ENCODE results near the gene NCOA1. TPM values are rescaled to one million over a fixed set of nuclear protein-coding genes. Genes with fewer than 3 reads are reported as not detected.
"Not testable (repeated sequence)": the region's sequence is repeated elsewhere in the genome, so short reads cannot be mapped to it uniquely, and the experiment has no call there.

The NCOA1 gene
- total RNA-seq, 4 donors from 2014 or later = 33.9 to 91.2 (median 60.1) TPM

DNA sequence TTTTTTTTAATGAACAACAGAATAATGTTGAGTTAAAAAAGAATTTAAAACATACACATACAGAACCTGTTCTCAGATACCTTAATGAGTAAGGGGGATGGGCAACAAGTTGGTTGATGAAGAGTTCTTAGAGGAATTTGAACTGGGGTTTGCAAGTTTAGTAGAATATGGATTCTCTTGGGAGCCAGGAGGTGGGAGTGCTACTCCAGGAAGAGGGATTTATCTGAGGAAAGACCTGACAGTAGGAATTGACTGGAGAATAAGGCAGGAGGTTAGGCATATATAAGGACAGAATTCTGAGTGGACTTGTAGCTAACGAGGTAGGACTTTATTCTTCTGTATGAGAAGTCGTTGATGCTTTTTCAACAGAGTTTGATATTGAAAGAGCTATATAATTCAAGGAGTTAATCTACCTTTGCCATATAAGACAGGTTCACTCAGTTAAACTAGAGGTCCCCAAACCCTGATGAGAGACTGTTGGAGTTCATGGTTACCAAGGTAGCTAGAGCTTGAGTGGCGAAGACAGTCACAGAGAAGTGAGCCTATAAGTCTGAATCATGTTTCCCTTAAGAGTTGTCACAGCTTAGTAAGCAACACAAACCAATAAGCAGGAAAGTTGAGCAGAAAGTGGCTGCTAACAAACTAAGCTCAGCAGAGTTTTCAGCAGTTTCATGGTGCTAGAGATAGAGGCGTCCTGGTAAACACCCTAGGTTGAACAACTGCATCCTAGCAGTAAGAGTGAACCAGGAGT is 88.2 kb downstream of the NCOA1 start:
- in situ Hi-C loops (cut with MboI; ENCODE audit: low sequenced_read_pairs in 4 of 4) (no loop called here), intact Hi-C loops (cut with DNase I; ENCODE audit: low total_unique reads) (no loop called here)
- DNase-seq (no peak), ATAC-seq (peak in 1 of 2 donors; percentile 24)
- Histone ChIP-seq H3K4me3 (no peak overlapping the region), H3K4me1 (peaks cover 41 to 42% of the 10 kb centered on the region in 2 donors), H3K36me3 (no peaks in the 10 kb centered on the region), H3K9me3 (no peaks in the 10 kb centered on the region), H3K27ac (peak overlapping the region in 1 of 4 donors; percentile 4), H3K27me3 (no peaks in the 10 kb centered on the region)
- no peak for TF ChIP-seq POLR2A (IDR thresholded peaks at IDR 0.05)
- TF ChIP-seq, protein P1, sequence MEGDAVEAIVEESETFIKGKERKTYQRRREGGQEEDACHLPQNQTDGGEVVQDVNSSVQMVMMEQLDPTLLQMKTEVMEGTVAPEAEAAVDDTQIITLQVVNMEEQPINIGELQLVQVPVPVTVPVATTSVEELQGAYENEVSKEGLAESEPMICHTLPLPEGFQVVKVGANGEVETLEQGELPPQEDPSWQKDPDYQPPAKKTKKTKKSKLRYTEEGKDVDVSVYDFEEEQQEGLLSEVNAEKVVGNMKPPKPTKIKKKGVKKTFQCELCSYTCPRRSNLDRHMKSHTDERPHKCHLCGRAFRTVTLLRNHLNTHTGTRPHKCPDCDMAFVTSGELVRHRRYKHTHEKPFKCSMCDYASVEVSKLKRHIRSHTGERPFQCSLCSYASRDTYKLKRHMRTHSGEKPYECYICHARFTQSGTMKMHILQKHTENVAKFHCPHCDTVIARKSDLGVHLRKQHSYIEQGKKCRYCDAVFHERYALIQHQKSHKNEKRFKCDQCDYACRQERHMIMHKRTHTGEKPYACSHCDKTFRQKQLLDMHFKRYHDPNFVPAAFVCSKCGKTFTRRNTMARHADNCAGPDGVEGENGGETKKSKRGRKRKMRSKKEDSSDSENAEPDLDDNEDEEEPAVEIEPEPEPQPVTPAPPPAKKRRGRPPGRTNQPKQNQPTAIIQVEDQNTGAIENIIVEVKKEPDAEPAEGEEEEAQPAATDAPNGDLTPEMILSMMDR (IDR thresholded peaks at IDR 0.05 in 4 of 5, conservative IDR thresholded peaks at IDR 0.05 in 1 of 5) = no peak

DNA sequence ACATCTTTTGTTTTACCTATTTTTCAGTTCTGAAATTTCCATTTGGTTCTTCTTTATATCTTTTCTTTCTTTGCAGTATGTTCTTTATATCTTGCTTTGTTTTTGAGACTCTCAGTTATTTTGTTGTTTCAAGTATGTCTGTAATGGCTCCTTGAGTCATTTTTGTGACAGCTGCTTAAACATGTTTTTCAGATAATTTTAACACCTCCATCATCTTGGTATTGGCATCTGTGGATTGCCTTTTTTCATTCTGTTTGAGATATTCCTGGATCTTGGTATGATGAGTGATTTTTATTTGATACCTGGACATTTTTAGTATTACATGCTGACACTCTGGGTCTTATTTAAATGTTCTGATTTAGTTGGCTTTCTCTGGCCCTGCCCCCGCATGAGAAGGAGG is 89.5 kb downstream of the NCOA1 start:
- intact Hi-C loops (cut with DNase I; ENCODE audit: low total_unique reads) (no loop called here), in situ Hi-C loops (cut with MboI; ENCODE audit: low sequenced_read_pairs in 4 of 4) (no loop called here)
- no peaks in the 10 kb centered on the region for H3K36me3 ChIP-seq
- no peak overlapping the region for H3K4me3 ChIP-seq
- H3K9me3 ChIP-seq = no peaks in the 10 kb centered on the region
- H3K27ac ChIP-seq = no peak overlapping the region
- no peak for ATAC-seq
- H3K4me1 ChIP-seq = peaks cover 41 to 44% of the 10 kb centered on the region in 2 donors
- DNase-seq = no peak
- H3K27me3 ChIP-seq = no peaks in the 10 kb centered on the region
- TF ChIP-seq, protein P1 (IDR thresholded peaks at IDR 0.05 in 4 of 5, conservative IDR thresholded peaks at IDR 0.05 in 1 of 5) = no peak
- no peak for TF ChIP-seq POLR2A (IDR thresholded peaks at IDR 0.05)

DNA sequence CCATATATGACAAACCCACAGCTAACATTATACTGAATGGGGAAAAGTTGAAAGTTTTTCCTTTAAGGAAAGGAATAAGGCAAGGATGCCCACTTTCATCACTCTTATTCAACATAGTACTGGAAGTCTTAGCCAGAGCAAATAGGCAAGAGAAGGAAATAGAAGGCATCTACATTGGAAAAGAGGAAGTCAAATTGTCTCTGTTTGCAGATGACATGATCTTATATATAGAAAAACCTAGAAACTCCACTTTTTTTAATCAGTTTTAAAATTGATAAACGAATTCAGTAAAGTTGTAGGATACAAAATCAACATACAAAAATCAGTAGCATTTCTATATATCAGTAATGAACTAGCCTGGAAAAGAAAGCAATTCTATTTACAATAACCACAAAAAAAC is 90.9 kb downstream of the NCOA1 start:
- peaks cover 36% of the 10 kb centered on the region in 2 donors for H3K4me1 ChIP-seq
- DNase-seq; intact Hi-C loops (cut with DNase I; ENCODE audit: low total_unique reads); H3K4me3 ChIP-seq; ATAC-seq; H3K9me3 ChIP-seq; in situ Hi-C loops (cut with MboI; ENCODE audit: low sequenced_read_pairs in 4 of 4); H3K27ac ChIP-seq; H3K36me3 ChIP-seq; H3K27me3 ChIP-seq: not testable (repeated sequence)

DNA sequence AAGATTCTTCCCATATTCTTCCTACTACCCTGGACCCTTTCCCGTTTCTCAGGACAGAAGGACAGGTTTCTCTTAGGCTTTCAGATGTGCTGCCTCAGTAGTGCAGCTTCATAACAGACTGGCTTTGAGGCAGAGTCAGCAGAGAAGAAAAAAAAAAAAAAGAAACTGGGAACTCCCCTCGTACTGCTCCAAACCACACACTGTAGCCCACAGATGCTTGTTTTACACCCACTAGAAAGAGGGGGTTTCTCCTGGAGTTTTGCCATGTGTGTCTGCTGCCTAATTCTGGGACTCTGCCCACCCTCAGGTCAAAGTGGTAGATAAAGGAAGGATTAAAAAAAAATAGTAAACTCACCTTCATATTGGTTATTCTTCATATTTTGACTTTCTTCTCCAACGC is 95.9 kb downstream of the NCOA1 start:
- Histone ChIP-seq H3K9me3 (no peaks in the 10 kb centered on the region), H3K27me3 (no peaks in the 10 kb centered on the region), H3K4me3 (no peak overlapping the region), H3K36me3 (no peaks in the 10 kb centered on the region), H3K27ac (no peak overlapping the region), H3K4me1 (peaks cover 12 to 14% of the 10 kb centered on the region in 2 donors)
- in situ Hi-C loops (cut with MboI; ENCODE audit: low sequenced_read_pairs in 4 of 4) (no loop called here), intact Hi-C loops (cut with DNase I; ENCODE audit: low total_unique reads) (no loop called here)
- DNase-seq = no peak
- no peak for TF ChIP-seq POLR2A (IDR thresholded peaks at IDR 0.05)
- TF ChIP-seq, protein P1 (IDR thresholded peaks at IDR 0.05 in 4 of 5, conservative IDR thresholded peaks at IDR 0.05 in 1 of 5) = no peak
- no peak for ATAC-seq

DNA sequence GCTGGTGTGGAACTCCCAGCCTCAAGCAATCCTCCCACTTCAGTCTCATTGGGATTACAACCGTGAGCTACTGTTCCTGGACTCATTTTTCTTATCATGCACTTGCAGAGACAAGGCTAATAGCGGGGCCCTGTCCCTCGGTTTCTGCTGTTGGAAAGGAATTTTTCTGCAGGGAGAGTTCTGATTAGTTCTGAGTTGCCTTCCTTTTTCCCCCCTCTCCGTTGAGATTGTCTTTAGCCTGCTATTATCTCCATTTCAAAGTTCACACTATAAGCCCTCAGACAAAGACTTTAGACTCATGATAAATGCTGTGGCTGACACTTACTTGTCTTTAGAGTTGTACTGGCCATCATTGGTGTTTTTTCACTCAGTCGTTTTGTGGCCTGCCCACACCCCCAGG is 97.2 kb downstream of the NCOA1 start:
- no peak overlapping the region for H3K4me3 ChIP-seq
- peaks cover 18 to 19% of the 10 kb centered on the region in 2 donors for H3K4me1 ChIP-seq
- in situ Hi-C loops (cut with MboI; ENCODE audit: low sequenced_read_pairs in 4 of 4) (no loop called here), intact Hi-C loops (cut with DNase I; ENCODE audit: low total_unique reads) (no loop called here)
- H3K27ac ChIP-seq = no peak overlapping the region
- TF ChIP-seq, protein P1 (IDR thresholded peaks at IDR 0.05 in 4 of 5, conservative IDR thresholded peaks at IDR 0.05 in 1 of 5) = no peak
- no peak for TF ChIP-seq POLR2A (IDR thresholded peaks at IDR 0.05)
- H3K9me3 ChIP-seq = no peaks in the 10 kb centered on the region
- no peak for ATAC-seq
- DNase-seq = no peak
- H3K36me3 ChIP-seq = no peaks in the 10 kb centered on the region
- no peaks in the 10 kb centered on the region for H3K27me3 ChIP-seq
